K562 (cell line): Measurements from ENCODE around the gene PGA3.
"Not testable (repeated sequence)": the region's sequence is repeated elsewhere in the genome, so short reads cannot be mapped to it uniquely, and the experiment has no call there.

ENCODE experiments used
- MIER1 ChIP-seq: fragments of 450-650 bp; IDR thresholded peaks from 2 replicates; pipeline ENCODE4 v1.6.1; 2016; ENCODE audit warnings: antibody characterized with exemption, mild to moderate bottlenecking, low read depth
- ZFP30 ChIP-seq: fragments of 250-450 bp; sonication (Bioruptor Pico); IDR thresholded peaks from 2 replicates; pipeline ENCODE4 v1.8.0; 2022; ENCODE audit warnings: moderate library complexity, mild to moderate bottlenecking, inconsistent platforms, borderline replicate concordance
- TF ChIP-seq, protein P1 (sequence below), 2 experiments: IDR thresholded peaks; 2 replicates each; pipeline ENCODE4 v1.6.1; 2011; ENCODE audit warnings: borderline replicate concordance in 1 of 2, control low read depth in 1 of 2, low read depth in 1 of 2, low read length in 1 of 2, mild to moderate bottlenecking in 1 of 2, mixed read lengths in 1 of 2, moderate library complexity in 1 of 2; ENCODE audit not compliant: insufficient read depth in 1 of 2, insufficient read length in 1 of 2, poor library complexity in 1 of 2, severe bottlenecking in 1 of 2; ENCODE audit errors: extremely low read depth in 1 of 2

DNA sequence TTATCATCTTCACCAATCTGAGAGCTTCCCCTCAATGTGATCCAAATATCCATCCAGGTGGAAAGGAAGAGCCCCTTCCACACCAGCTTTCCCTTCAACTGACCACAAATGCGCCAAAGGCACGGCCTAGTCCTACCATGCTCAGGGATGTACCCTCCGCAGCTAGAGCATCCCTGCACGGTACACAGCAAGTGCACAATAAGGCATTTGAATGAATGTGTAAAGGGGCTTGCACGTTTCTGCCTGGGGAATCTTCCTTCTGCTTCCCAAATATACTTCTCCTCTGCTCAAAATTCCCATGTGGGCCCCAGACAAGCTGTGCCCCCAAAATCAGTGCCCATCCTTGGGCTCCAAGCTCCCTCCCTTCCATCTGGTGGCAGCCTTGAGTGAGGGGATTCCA, 15.7 kb downstream of the PGA3 start:
- not testable (repeated sequence) for TF ChIP-seq ZFP30 (CRISPR knock-in tag); MIER1
- TF ChIP-seq, protein P1, sequence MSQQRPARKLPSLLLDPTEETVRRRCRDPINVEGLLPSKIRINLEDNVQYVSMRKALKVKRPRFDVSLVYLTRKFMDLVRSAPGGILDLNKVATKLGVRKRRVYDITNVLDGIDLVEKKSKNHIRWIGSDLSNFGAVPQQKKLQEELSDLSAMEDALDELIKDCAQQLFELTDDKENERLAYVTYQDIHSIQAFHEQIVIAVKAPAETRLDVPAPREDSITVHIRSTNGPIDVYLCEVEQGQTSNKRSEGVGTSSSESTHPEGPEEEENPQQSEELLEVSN (IDR thresholded peaks at IDR 0.05; ENCODE audit: borderline replicate concordance in 1 of 2, extremely low read depth in 1 of 2, insufficient read depth in 1 of 2, insufficient read length in 1 of 2, low read depth in 1 of 2, low read length in 1 of 2, poor library complexity in 1 of 2, severe bottlenecking in 1 of 2): not testable (repeated sequence)
